HL-60 (cell line): ENCODE measurements around the gene SEZ6.

Source experiments
- DNase-seq, 2 experiments: peaks; one replicate each; pipeline ENCODE4 v3.0.0-alpha.2; 2010 to 2020; ENCODE audit warnings: low read depth in 1 of 2, low spot score in 1 of 2
- H3K27ac ChIP-seq: fragments of 250-450 bp; sonication (Bioruptor Pico); replicated peaks from 2 replicates; pipeline ENCODE4 v1.5.1; 2020; ENCODE audit warnings: mild to moderate bottlenecking, moderate library complexity
- H3K27me3 ChIP-seq: fragments of 250-450 bp; sonication (Bioruptor Pico); 2 replicates; pipeline ENCODE4 v1.5.1; 2021; ENCODE audit warnings: mild to moderate bottlenecking, moderate library complexity; ENCODE audit not compliant: insufficient read depth, poor library complexity, severe bottlenecking
- H3K4me3 ChIP-seq: replicated peaks from 2 replicates; pipeline ENCODE4 v1.5.1; 2011; ENCODE audit warnings: mild to moderate bottlenecking, control low read depth, low read length; ENCODE audit not compliant: insufficient read depth
- CTCF ChIP-seq: IDR thresholded peaks from one replicate; pipeline ENCODE4 v1.5.1; 2011; ENCODE audit warnings: low read length, control low read depth, inconsistent platforms; ENCODE audit not compliant: insufficient read depth
- GABPA ChIP-seq: IDR thresholded peaks from 2 replicates; pipeline ENCODE4 v1.6.1; 2012; ENCODE audit warnings: low read depth
- POLR2AphosphoS5 ChIP-seq: IDR thresholded peaks from 2 replicates; pipeline ENCODE4 v1.6.1; 2012; ENCODE audit warnings: low read depth
- REST ChIP-seq: IDR thresholded peaks from 2 replicates; pipeline ENCODE4 v1.6.1; 2012; ENCODE audit warnings: low read depth; ENCODE audit not compliant: insufficient replicate concordance
- SPI1 ChIP-seq: IDR thresholded peaks from 2 replicates; pipeline ENCODE4 v1.6.1; 2012; ENCODE audit warnings: low read depth, mild to moderate bottlenecking, borderline replicate concordance

SEZ6 gene

GRCh38 chr17:28928061-28928460, 77.8 kb downstream of the SEZ6 start:
- H3K4me3 ChIP-seq: no peak overlapping the region
- TF ChIP-seq SPI1 (no peak), CTCF (no peak), POLR2AphosphoS5 (no peak), REST (no peak), GABPA (no peak)
- H3K27me3 ChIP-seq: no peaks in the 10 kb centered on the region
- no peak overlapping the region for H3K27ac ChIP-seq
- peak in 1 of 2 experiments; percentile 10 for DNase-seq

GRCh38 chr17:28926786-28927185, 79.0 kb downstream of the SEZ6 start:
- no peak for DNase-seq
- Histone ChIP-seq H3K27me3 (no peaks in the 10 kb centered on the region), H3K4me3 (no peak overlapping the region), H3K27ac (peak overlapping the region; percentile 60)
- no peak; the same call in 1 of the 2 replicates for TF ChIP-seq GABPA
- no peak for TF ChIP-seq SPI1
- no peak for TF ChIP-seq CTCF
- no peak for TF ChIP-seq POLR2AphosphoS5
- no peak for TF ChIP-seq REST

GRCh38 chr17:28926366-28926765, 79.5 kb downstream of the SEZ6 start:
- Histone ChIP-seq H3K27ac (peak overlapping the region; percentile 60), H3K4me3 (no peak overlapping the region), H3K27me3 (no peaks in the 10 kb centered on the region)
- peak in 1 of 2 experiments; percentile 13 for DNase-seq
- TF ChIP-seq CTCF (no peak), SPI1 (no peak; the same call in 1 of the 2 replicates), GABPA (no peak), POLR2AphosphoS5 (no peak), REST (no peak)
